HepG2 (cell line): ENCODE data around the gene SNRNP27. TPM values are rescaled to one million over a fixed set of nuclear protein-coding genes. Genes with fewer than 3 reads are reported as not detected.

Experiments
- ARID4A ChIP-seq: sonication (generic); formaldehyde crosslinking; IDR thresholded peaks from 2 replicates; pipeline ENCODE4 v1.5.0; 2020; ENCODE audit warnings: mild to moderate bottlenecking, missing genetic modification reagents, borderline replicate concordance
- CBFB ChIP-seq: sonication (generic); formaldehyde crosslinking; IDR thresholded peaks from 2 replicates; pipeline ENCODE4 v1.4.0; 2020; ENCODE audit warnings: missing genetic modification reagents
- CBX2 ChIP-seq, 2 experiments: fragments of 200-600 bp in 1 of 2; sonication (generic); formaldehyde crosslinking in 1 of 2; IDR thresholded peaks; 2 replicates each; pipeline versions ENCODE4 v1.7.0 to v1.8.1; 2018 to 2022; ENCODE audit warnings: low read depth in 2 of 2, low read length in 1 of 2, mild to moderate bottlenecking in 1 of 2, missing genetic modification reagents in 1 of 2
- FOXA3 ChIP-seq: IDR thresholded peaks from 2 replicates; pipeline ENCODE4 v1.6.1; 2016; ENCODE audit warnings: missing genetic modification reagents, missing compliant biosample characterization
- FOXP1 ChIP-seq, 2 experiments: fragments of 450-650 bp in 1 of 2; IDR thresholded peaks; 2 replicates each; pipeline ENCODE4 v1.6.1; 2017 to 2018; ENCODE audit warnings: antibody characterized with exemption in 1 of 2
- PHB2 ChIP-seq: fragments of 450-650 bp; IDR thresholded peaks from 2 replicates; pipeline ENCODE4 v1.6.1; 2018; ENCODE audit not compliant: partially characterized antibody
- PLSCR1 ChIP-seq: sonication (generic); formaldehyde crosslinking; IDR thresholded peaks from 2 replicates; pipeline ENCODE4 v1.5.0; 2020; ENCODE audit warnings: missing genetic modification reagents, mild to moderate bottlenecking, borderline replicate concordance
- RXRA ChIP-seq: sonication (generic); formaldehyde crosslinking; IDR thresholded peaks from 2 replicates; pipeline ENCODE4 v1.5.1; 2020; ENCODE audit warnings: missing genetic modification reagents
- SAFB2 ChIP-seq: sonication (generic); formaldehyde crosslinking; IDR thresholded peaks from 2 replicates; pipeline ENCODE4 v1.5.1; 2020; ENCODE audit warnings: missing genetic modification reagents, low read depth, mild to moderate bottlenecking, borderline replicate concordance
- SMC3 ChIP-seq: IDR thresholded peaks from 2 replicates; pipeline ENCODE4 v1.6.1; 2011; ENCODE audit warnings: low read length, improper control_type of control experiment
- ZNF543 ChIP-seq: sonication (generic); formaldehyde crosslinking; IDR thresholded peaks from 2 replicates; pipeline ENCODE4 v1.4.0; 2020; ENCODE audit warnings: mild to moderate bottlenecking, missing genetic modification reagents
- ZXDC ChIP-seq: sonication (generic); formaldehyde crosslinking; IDR thresholded peaks from 2 replicates; pipeline ENCODE4 v1.5.0; 2020; ENCODE audit warnings: mild to moderate bottlenecking, missing genetic modification reagents
- polyA plus RNA-seq, 8 experiments: library from polyadenylated mRNA; depleted of rRNA in 3 of 8; stranded (reverse) in 7 of 8; unstranded in 1 of 8; fragments of >200 nt; fragmentation: Illumina TruSeq in 4 of 8; extraction: Trizol in 4 of 8; gene quantifications; 2 replicates each; pipeline versions ENCODE4 v1.2.1 to v1.2.3, GENCODE V29; 2011 to 2016; ENCODE audit warnings: low read depth in 4 of 8, missing spikeins in 1 of 8, mixed read lengths in 1 of 8; ENCODE audit not compliant: insufficient read depth in 1 of 8
- total RNA-seq, 5 experiments: library from RNA; depleted of rRNA; stranded (reverse); fragments of >200 nt; fragmentation: Illumina TruSeq; extraction: Trizol; gene quantifications; 2 replicates each; pipeline ENCODE4 v1.2.3, GENCODE V29; 2016; ENCODE audit warnings: low read depth in 1 of 5
- TF ChIP-seq, protein P1 (sequence below), 2 experiments: fragments of 450-650 bp in 1 of 2; sonication (generic) in 1 of 2; formaldehyde crosslinking; IDR thresholded peaks; 2 replicates each; pipeline versions ENCODE4 v1.5.0 to v1.8.0; 2020 to 2022; ENCODE audit warnings: mild to moderate bottlenecking in 1 of 2, missing genetic modification reagents in 1 of 2
- TF ChIP-seq, protein P2 (sequence below): sonication (generic); formaldehyde crosslinking; IDR thresholded peaks from 2 replicates; pipeline ENCODE4 v1.5.1; 2020; ENCODE audit warnings: mild to moderate bottlenecking, missing genetic modification reagents, borderline replicate concordance

The SNRNP27 gene
- total and polyA plus RNA-seq, 2 of the 13 experiments (the other 11 are each of a cell fraction or from before 2014, with no cell fraction given) = 49.8 to 54.6 TPM

DNA sequence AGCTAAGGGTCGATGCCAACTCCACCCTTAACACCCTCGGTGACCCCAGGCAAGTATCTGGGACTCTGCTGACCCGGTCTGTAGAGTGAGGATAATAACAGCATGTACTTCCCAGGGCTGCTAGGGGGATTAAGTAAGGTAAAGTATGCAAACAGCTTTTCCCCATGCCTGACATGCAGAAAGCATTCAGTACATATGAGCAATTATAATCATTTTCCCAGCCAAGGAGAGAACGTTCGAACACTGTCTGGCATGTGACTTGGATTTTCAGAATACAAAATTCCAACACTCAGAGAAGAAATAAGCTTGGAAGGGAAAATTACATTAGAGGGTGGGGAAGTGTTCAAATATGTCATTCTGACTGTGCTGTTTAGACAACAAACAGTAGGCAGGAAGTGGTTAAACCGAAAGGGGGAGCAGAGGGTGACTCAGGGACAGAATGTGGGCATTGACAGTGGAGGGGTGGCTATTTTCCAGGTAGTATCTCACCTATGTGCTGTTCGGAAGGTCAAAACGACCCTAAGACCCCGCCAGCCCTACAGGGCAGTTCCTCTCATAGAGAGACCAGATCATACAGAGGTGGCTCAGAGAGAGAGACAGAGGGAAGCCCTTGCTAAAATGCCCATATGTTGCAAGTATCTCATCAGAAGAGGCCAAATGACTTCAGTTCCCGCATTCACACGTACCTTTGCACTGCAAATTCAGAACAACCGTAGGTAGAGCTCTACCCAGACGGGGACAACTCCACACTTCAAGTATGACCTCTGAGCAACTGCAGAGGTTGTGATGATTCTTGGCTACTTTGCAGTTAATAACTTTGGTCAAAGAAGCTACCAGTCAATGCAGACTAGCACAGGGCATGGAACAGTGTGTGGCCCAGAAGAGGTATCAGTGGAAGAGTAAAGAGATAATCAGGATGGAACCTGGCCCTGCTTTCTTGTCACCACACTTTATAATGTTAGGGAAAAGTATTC, 52.9 kb downstream of the SNRNP27 start (continued):
- no peak for TF ChIP-seq CBX2 (IDR thresholded peaks at IDR 0.05; ENCODE audit: low read depth, low read length)
- 0 out of 2 replicates have a peak, but pooled peaks have one; percentile 46 for TF ChIP-seq CBX2 (CRISPR knock-in tag; IDR thresholded peaks at IDR 0.05; ENCODE audit: low read depth)
- 0 out of 2 replicates have a peak, but pooled peaks have one; percentile 28 for TF ChIP-seq ZNF543 (CRISPR knock-in tag)
- TF ChIP-seq, protein P1, sequence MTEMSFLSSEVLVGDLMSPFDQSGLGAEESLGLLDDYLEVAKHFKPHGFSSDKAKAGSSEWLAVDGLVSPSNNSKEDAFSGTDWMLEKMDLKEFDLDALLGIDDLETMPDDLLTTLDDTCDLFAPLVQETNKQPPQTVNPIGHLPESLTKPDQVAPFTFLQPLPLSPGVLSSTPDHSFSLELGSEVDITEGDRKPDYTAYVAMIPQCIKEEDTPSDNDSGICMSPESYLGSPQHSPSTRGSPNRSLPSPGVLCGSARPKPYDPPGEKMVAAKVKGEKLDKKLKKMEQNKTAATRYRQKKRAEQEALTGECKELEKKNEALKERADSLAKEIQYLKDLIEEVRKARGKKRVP (CRISPR knock-in tag; IDR thresholded peaks at IDR 0.05) = peak in 1 of 2 experiments; percentile 49; a peak in 1 of 4 replicates
- TF ChIP-seq FOXP1 (IDR thresholded peaks at IDR 0.05) = no peak
- TF ChIP-seq FOXP1 (CRISPR knock-in tag; IDR thresholded peaks at IDR 0.05) = peak; percentile 78
- no peak for TF ChIP-seq SAFB2 (CRISPR knock-in tag)
- no peak for TF ChIP-seq PHB2
- peak; percentile 48; the same call in 1 of the 2 replicates for TF ChIP-seq ARID4A
- no peak for TF ChIP-seq PLSCR1 (CRISPR knock-in tag)
- no peak for TF ChIP-seq ZXDC
- TF ChIP-seq FOXA3 = peak; percentile 62
- peak; percentile 31; the same call in 1 of the 2 replicates for TF ChIP-seq RXRA (CRISPR knock-in tag)
- TF ChIP-seq SMC3 = peak; percentile 9; the same call in 1 of the 2 replicates
- TF ChIP-seq, protein P2, sequence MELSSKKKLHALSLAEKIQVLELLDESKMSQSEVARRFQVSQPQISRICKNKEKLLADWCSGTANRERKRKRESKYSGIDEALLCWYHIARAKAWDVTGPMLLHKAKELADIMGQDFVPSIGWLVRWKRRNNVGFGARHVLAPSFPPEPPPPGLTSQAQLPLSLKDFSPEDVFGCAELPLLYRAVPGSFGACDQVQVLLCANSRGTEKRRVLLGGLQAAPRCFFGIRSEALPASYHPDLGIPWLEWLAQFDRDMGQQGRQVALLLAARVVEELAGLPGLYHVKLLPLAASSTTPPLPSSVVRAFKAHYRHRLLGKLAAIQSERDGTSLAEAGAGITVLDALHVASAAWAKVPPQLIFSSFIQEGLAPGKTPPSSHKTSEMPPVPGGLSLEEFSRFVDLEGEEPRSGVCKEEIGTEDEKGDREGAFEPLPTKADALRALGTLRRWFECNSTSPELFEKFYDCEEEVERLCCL = no peak
- TF ChIP-seq CBFB (CRISPR knock-in tag) = peak; percentile 88
